Stimulated activated CD4-positive, alpha-beta T cell treated with anti-CD3 and anti-CD28 coated beads, Interleukin-15, amount 100 ng/mL, for 24 hours (primary cell): ENCODE results near the gene TNFRSF1B.
"Not testable (repeated sequence)": the region's sequence is repeated elsewhere in the genome, so short reads cannot be mapped to it uniquely, and the experiment has no call there.

ENCODE experiments used
- DNase-seq: peaks from one replicate; pipeline ENCODE4 v3.0.0-alpha.2; 2020

TNFRSF1B gene

GRCh38 chr1:12194666-12195216, 27.9 kb downstream of the TNFRSF1B start:
- no peak for DNase-seq

DNA sequence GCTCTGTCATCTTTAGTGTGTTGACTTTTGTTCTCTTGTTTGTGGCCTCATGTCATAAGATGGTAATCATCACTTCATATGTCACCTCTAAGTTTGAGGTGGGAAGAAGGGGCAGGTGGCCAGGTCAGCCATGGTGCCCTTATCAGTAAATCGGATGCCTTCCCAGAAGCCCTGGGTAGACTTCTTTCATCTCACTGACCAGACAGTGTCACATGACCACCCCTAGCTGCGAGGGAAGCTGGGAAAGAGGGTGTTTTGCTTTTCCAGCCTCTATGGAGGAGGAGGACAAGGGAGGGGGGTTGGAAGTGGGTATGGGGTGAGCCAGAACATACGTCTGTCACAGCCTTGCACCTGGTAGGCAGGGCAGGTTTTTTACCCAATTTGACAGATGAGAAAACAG, 28.6 kb downstream of the TNFRSF1B start:
- no peak for DNase-seq

DNA sequence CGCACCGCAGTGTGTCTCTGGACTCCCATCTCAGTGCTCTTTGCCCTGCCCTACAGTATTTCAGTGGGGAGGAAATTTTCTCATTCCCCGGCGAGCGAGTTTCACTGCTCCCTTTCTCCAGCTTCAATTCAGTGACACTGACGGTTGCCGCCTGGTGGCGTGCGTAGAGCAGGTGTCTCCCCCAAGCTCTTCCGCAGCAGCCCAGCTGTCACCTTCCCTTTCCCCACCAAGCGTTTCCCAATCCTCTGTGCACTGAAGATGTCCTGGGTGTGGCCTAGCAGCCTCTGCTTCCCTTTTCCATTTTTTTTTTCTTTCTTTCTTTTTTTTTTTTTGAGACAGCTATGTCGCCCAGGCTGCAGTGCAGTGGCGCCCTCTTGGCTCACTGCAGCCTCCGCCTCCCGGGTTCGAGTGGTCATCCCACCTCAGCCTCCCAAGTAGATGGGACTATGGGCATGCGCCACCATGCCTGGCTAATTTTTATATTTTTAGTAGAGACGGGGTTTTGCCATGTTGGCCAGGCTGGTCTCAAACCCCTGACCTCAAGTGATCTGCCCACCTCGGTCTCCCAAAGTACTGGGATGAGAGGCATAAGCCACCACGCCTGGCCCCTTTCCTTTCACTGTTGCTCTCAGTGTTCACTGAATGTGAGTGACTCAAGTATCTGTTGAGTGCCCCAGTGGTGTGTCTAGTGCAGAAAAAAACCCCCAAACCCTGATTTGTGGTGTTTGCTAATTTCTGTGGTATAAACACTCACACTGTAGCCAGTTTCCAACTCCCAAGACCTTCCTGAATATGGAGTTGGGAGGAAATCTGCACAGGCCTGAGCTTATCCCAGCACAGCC, 30.1 kb downstream of the TNFRSF1B start:
- no peak for DNase-seq

DNA sequence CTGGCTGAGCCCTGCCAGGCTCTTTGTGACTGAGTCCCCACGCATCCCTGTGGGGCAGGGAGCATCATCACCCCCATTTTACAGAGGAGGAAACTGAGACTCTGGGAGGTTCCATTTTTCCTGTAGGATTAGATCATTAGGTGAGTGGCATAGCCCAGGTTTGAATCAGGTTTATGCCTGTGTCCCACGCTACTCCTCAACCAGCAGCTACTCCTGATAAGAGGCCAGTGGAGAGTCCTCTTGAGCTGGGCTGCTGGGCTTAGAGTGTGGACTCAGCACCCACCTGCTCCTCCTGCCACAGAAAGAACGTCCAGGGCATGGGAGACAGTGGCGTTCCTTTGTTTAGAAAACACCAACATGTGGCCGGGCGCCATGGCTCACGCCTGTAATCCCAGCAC, 30.7 kb downstream of the TNFRSF1B start:
- no peak for DNase-seq

DNA sequence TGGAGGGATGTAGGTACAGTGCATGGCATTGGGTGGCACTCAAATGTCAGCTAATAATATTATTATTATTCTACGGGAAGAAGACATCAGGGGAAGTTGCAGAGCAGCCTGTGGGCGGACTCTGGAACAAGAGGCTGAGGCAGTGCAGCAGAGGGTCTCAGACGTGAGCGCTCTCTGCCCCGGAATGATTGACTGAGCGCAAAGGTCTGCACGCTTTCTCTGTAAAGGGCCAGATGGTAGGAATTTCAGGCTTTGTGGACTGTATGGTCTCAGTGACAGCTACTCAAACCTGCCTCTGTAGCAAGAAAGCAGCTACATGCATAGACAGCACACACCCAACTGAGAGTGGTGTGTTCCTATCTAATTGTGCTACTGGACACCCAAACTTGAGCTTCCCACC, 33.4 kb downstream of the TNFRSF1B start:
- DNase-seq: no peak

DNA sequence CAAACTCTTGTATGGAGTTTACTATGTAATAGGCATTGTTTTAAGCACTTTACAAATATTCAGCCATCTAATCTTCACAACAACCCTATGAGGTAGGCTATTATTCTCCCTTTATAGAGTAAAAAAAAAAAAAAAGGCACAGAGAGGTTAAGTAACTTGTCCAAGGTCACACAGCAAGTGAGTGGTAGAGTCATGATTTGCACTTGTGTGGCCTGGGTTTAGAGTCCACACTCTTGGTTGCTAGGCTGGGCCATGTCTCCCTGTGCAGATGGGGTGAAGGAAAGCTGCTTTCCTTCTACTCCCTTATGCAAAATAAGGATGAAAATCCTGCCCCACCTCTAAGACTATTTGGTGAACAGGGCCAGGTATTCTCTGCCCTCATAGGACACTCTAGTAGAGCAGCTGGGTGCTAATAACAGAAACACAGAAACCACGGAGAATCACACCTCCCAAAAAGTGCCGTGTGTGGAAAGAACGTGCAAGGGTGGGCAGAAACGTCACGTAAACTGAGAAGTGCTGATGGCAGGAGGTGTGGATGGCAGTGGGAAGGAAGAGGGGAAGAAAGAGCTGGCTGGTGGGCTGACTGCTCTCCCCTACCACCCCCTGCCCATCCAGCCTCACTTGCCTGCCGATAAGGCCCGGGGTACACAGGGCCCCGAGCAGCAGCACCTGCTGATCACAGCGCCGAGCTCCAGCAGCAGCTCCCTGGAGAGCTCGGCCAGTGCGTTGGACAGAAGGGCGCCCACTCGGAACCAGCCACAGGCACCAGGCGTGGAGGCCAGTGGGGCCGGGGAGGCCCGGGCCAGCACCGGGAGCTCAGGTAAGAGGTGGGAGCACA, 34.8 kb downstream of the TNFRSF1B start:
- DNase-seq: peak; percentile 44

DNA sequence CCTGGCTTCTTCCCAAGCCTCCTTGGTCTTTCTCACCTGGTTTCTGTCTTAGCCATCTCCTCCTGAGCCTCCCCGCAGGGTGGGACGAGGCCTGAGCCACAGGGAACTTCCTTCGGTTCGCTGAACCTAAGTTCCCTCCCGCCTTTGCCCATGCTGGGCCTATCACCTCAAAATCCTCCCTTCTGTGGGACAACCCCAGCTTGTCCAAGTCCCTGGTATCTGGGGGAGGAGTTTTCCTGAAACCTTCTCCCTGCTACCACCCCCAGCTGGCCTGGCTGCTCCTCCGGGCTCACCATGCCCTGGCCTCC, 35.4 kb downstream of the TNFRSF1B start:
- DNase-seq: no peak

DNA sequence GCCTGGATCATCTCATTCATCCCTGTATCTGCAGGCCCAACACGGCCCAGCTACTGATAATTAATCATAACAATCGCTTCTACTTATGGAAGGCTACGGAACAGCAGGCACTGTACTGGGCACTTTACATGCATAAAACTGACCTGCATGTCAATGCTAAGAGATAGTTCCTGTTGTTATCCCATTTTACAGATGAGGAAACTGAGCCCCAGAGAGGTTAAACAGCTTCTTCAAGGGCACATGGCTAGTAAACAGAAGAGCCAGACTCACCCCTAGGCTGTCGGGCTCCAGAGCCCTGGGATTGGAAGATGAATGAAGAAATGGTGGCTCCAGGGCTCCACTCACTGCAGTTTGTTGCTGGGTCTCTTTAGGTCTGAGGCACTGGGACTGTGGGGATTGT, 35.8 kb downstream of the TNFRSF1B start:
- DNase-seq: no peak

DNA sequence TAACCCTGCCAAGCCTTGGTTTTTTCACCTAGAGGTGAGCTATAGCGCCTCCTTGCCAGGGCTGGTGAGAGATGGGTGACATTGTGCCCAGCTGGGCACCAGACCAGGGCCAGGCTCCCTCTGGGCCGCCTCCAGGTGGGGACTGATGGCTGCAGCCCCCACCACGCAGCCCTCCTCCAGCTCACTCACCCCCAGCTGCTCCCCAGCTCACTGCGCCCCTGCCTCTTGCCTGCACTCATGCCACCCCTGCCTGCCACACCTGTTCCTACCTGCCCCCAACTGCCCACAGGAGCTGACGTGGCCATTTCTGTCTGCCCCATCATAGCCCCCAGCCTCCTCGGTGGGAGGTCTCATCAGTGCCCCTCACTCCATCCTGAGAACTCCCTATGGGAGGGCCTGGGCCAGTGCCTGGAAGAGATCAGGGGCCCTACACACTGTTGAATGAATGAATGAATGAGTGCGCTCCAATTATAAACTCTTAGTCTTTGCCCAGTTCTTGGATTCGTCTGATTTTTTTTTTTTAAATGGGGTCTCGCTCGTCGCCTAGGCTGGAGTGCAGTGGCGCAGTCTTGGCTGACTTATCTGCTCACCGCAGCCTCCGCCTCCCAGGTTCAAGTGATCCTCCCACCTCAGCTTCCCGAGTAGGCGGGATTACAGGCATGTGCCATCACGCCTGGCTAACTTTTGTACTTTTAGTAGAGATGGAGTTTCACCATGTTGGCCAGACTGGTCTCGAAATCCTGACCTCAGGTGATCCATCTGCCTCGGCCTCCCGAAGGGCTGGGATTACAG, 36.6 kb downstream of the TNFRSF1B start:
- DNase-seq: peak; percentile 37

GRCh38 chr1:12204140-12204539, 37.3 kb downstream of the TNFRSF1B start:
- DNase-seq: peak; percentile 79

GRCh38 chr1:12204754-12205658, 38.2 kb downstream of the TNFRSF1B start:
- DNase-seq: no peak

- no peak for DNase-seq
Measured at GRCh38 chr1:12206238-12206637, 39.4 kb downstream of the TNFRSF1B start.

- no peak for DNase-seq
Measured at GRCh38 chr1:12206792-12207424, 40.1 kb downstream of the TNFRSF1B start.

DNA sequence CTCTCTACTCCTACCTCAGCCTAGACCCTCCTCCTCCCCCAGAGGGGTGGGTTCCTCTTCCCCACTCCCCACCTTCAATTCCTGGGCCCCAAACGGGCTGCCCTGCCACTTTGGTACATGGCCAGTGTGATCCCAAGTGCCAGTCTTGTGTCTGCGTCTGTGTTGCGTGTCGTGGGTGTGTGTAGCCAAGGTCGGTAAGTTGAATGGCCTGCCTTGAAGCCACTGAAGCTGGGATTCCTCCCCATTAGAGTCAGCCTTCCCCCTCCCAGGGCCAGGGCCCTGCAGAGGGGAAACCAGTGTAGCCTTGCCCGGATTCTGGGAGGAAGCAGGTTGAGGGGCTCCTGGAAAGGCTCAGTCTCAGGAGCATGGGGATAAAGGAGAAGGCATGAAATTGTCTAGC, 41.5 kb downstream of the TNFRSF1B start:
- DNase-seq: no peak

- peak; percentile 91 for DNase-seq
Measured at GRCh38 chr1:12208764-12209494, 42.1 kb downstream of the TNFRSF1B start.

DNA sequence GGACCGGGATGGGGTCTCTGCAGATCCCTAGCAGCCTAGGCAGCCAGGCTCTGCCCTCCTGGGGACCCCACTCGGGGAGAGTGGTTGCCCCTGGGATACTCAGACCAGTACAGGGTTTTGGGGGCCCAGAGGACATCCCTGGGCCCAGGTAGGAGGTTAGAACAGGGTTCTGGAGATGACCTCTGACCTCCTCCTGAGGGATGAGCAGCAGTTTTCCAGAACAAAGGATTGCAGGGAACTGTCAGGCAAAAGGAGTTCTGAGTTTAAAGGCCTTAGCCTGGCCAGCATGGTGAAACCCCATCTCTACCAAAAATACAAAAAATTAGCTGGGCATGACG, 42.7 kb downstream of the TNFRSF1B start:
- no peak for DNase-seq

DNA sequence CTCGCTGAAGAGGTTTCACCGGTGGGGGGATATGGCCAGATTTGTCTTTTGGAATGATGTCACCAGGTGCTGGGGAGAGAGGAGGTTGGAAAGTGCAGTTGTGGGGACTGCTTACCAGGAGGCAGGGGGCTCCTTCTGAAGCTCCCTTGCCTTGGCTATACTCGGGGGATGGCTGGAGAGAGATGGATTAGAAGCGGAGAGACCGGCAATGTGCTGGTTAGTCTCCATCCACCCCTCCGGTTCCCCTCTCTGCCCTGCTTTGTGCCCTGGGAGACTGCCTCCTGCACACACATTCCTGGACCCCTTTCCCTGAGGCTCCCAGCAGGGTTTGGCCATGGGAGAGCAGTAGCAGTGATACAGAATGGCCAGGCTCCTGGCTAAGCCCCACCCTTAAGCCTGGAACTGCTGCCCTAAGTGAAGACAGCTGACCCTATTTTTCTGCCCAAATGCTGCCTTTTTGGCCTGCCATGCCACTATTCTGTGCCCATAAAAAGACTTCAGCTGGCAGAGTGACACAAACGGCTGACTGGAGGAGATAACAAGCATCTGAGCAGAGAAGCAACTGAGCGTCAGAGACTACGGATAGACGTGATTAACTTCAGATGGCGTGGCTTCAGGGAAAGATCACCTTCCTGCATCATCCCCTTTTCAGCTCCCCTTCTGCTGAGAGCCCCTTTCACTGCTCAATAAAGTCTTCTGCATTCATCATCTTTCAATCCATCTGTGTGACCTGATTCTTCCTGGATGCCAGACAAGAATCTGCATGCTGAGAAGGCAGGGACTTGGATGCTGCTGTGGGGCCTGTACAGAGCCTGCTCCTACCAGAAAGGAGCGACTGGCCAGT, 48.5 kb downstream of the TNFRSF1B start:
- no peak for DNase-seq

DNA sequence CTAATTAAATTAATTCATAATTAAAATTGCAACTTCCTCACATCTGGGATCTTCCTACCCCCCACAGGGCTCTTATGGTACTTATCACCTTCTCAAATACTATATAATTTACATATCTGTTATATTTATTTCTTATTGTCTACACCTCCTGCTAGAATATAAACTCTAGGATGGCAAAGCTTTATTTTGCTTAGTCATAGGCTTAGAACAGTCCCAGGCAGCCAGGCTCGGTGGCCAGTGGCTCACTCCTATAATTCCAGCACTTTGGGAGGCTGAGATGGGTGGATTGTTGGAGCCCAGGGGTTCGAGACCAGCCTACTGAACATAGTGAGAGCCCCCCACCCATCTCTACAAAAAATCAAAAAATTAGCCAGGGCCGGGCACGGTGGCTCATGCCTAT, 53.0 kb downstream of the TNFRSF1B start:
- no peak for DNase-seq

- no peak for DNase-seq
Measured at GRCh38 chr1:12220890-12221289, 54.1 kb downstream of the TNFRSF1B start.

DNA sequence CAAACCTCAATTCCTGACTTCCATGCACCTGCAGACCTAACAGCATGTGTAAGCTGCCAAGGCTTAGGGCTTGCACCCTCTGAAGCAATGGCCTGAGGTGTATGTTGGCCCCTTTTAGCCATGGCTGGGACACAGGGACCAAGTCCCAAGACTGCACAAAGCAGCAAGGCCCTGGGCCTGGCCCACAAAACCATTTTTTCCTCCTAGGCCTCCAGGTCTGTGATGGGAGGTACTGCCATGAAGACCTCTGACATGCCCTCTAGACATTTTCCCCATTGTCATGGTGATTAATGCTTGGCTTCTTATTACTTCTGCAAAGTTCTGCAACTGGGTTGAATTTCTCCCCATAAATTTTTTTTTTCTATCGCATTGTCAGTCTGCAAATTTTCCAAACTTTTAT, 55.9 kb downstream of the TNFRSF1B start:
- not testable (repeated sequence) for DNase-seq
